HepG2 (cell line): ENCODE results near the gene WNT9A.

ENCODE experiments used
- ERF ChIP-seq: IDR thresholded peaks from 2 replicates; pipeline ENCODE4 v1.6.1; 2018; ENCODE audit warnings: missing biosample characterization, missing genetic modification reagents
- HOXA7 ChIP-seq: sonication (generic); formaldehyde crosslinking; IDR thresholded peaks from 2 replicates; pipeline ENCODE4 v1.8.1; 2022; ENCODE audit warnings: mild to moderate bottlenecking, missing genetic modification reagents, moderate library complexity
- JUND ChIP-seq: sonication (generic); formaldehyde crosslinking; IDR thresholded peaks from 2 replicates; pipeline ENCODE4 v1.8.0; 2022; ENCODE audit warnings: mild to moderate bottlenecking, missing genetic modification reagents
- NFYB ChIP-seq: sonication (generic); formaldehyde crosslinking; IDR thresholded peaks from 2 replicates; pipeline ENCODE4 v1.4.0; 2020; ENCODE audit warnings: missing genetic modification reagents
- POLR2AphosphoS5 ChIP-seq: IDR thresholded peaks from 2 replicates; pipeline ENCODE4 v1.6.1; 2012; ENCODE audit warnings: low read depth, low read length
- ZBTB1 ChIP-seq: sonication (generic); formaldehyde crosslinking; IDR thresholded peaks from 2 replicates; pipeline ENCODE4 v1.4.0; 2020; ENCODE audit warnings: missing genetic modification reagents, borderline replicate concordance
- ZNF350 ChIP-seq: sonication (generic); formaldehyde crosslinking; IDR thresholded peaks from 2 replicates; pipeline ENCODE4 v1.4.0; 2020; ENCODE audit warnings: mild to moderate bottlenecking, low read depth, missing genetic modification reagents, borderline replicate concordance
- ZNF768 ChIP-seq: sonication (generic); formaldehyde crosslinking; IDR thresholded peaks from 2 replicates; pipeline ENCODE4 v1.4.0; 2020; ENCODE audit warnings: missing genetic modification reagents
- ZSCAN29 ChIP-seq: sonication (generic); formaldehyde crosslinking; conservative IDR thresholded peaks from 2 replicates; pipeline ENCODE4 v1.4.0; 2020; ENCODE audit warnings: mild to moderate bottlenecking, missing genetic modification reagents
- TF ChIP-seq, protein P1 (sequence below): fragments of 450-650 bp; IDR thresholded peaks from 2 replicates; pipeline ENCODE4 v1.6.1; 2017; ENCODE audit warnings: mild to moderate bottlenecking
- TF ChIP-seq, protein P2 (sequence below): IDR thresholded peaks from 2 replicates; pipeline ENCODE4 v1.6.1; 2012; ENCODE audit warnings: low read depth, low read length, improper control_type of control experiment

DNA sequence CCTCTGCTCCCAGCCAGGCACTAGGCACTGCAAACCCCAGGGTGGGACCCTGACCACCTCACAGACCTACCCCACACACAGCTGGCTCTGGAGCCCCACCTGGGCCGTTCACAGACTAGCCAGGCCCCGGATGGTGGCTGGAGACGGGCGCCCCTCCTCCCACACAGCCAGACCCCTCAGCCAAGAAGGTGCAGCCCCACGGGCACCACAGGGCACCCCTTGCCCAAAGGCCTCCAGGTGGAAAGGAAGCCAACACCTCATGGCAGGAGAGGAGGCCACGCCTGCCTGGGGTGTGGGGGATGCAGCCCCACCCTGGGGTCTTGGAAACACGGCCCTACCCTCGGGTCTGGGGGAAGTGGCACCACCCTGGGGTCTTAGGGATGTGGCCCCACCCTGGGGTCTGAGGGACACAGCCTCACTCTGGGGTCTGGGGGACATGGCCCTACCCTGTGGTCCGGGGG is 44.6 kb downstream of the WNT9A start:
- TF ChIP-seq JUND (no peak), NFYB (CRISPR knock-in tag) (no peak), HOXA7 (no peak), ZNF768 (CRISPR knock-in tag) (no peak), ERF (CRISPR knock-in tag) (no peak), POLR2AphosphoS5 (no peak), ZSCAN29 (CRISPR knock-in tag) (no peak), ZNF350 (CRISPR knock-in tag) (no peak), ZBTB1 (CRISPR knock-in tag) (no peak)
- TF ChIP-seq, protein P1, sequence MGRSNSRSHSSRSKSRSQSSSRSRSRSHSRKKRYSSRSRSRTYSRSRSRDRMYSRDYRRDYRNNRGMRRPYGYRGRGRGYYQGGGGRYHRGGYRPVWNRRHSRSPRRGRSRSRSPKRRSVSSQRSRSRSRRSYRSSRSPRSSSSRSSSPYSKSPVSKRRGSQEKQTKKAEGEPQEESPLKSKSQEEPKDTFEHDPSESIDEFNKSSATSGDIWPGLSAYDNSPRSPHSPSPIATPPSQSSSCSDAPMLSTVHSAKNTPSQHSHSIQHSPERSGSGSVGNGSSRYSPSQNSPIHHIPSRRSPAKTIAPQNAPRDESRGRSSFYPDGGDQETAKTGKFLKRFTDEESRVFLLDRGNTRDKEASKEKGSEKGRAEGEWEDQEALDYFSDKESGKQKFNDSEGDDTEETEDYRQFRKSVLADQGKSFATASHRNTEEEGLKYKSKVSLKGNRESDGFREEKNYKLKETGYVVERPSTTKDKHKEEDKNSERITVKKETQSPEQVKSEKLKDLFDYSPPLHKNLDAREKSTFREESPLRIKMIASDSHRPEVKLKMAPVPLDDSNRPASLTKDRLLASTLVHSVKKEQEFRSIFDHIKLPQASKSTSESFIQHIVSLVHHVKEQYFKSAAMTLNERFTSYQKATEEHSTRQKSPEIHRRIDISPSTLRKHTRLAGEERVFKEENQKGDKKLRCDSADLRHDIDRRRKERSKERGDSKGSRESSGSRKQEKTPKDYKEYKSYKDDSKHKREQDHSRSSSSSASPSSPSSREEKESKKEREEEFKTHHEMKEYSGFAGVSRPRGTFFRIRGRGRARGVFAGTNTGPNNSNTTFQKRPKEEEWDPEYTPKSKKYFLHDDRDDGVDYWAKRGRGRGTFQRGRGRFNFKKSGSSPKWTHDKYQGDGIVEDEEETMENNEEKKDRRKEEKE = no peak
- TF ChIP-seq, protein P2, sequence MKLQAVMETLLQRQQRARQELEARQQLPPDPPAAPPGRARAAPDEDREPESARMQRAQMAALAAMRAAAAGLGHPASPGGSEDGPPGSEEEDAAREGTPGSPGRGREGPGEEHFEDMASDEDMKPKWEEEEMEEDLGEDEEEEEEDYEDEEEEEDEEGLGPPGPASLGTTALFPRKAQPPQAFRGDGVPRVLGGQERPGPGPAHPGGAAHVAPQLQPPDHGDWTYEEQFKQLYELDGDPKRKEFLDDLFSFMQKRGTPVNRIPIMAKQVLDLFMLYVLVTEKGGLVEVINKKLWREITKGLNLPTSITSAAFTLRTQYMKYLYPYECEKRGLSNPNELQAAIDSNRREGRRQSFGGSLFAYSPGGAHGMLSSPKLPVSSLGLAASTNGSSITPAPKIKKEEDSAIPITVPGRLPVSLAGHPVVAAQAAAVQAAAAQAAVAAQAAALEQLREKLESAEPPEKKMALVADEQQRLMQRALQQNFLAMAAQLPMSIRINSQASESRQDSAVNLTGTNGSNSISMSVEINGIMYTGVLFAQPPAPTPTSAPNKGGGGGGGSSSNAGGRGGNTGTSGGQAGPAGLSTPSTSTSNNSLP = no peak
